HepG2 (cell line): ENCODE measurements around the gene MICAL3. TPM values are rescaled to one million over a fixed set of nuclear protein-coding genes. Genes with fewer than 3 reads are reported as not detected.

Experiments used
- ATAC-seq: fragments of 200-7000 bp; cut with Tn5 transposase; 3 replicates; pipeline ENCODE4 v1.9.1; 2020; ENCODE audit warnings: mild to moderate bottlenecking, moderate library complexity
- BruUV-seq: library from RNA; stranded (reverse); fragments of 400-500 nt; replicated peaks from 2 replicates; lab custom pipeline; 2021; lab: Mats Ljungman, UMichigan
- CTCF ChIA-PET: fragments of 300-600 bp; formaldehyde crosslinking; extraction: SDS; loops from one replicate; lab custom pipeline; 2021; ENCODE audit warnings: low total read pairs, inconsistent platforms, low intra/inter-chr PET ratio; lab: Yijun Ruan, JAX
- POLR2A ChIA-PET: fragments of 350-600 bp; sonication (Branson Sonifier 250); formaldehyde crosslinking; loops from one replicate; lab custom pipeline; 2020; ENCODE audit warnings: antibody characterized with exemption, inconsistent platforms; lab: Yijun Ruan, JAX
- DNase-seq: peaks from one replicate; pipeline ENCODE4 v3.0.0-alpha.2; 2015; ENCODE audit warnings: low spot score
- FAIRE-seq: peaks from 3 replicates; lab custom pipeline; 2011; peaks lifted over from hg19 to GRCh38; lab: Jason Lieb, UNC
- H2AFZ ChIP-seq: one replicate; pipeline ENCODE4 v1.6.1; 2011; ENCODE audit warnings: low read length, inconsistent platforms
- H3K27ac ChIP-seq: fragments of 300-600 bp; 3 replicates; pipeline ENCODE4 v1.8.0; 2011; ENCODE audit warnings: mixed run types, mild to moderate bottlenecking, mixed read lengths, low read length, inconsistent platforms; ENCODE audit not compliant: insufficient read depth; ENCODE audit errors: extremely low read length
- H3K27me3 ChIP-seq, 2 experiments: fragments of 200-600 bp in 1 of 2; 2 replicates in 1 of 2; 3 replicates in 1 of 2; pipeline versions ENCODE4 v1.6.0 to v1.8.0; 2011; ENCODE audit warnings: low read length in 2 of 2, mild to moderate bottlenecking in 2 of 2, moderate library complexity in 2 of 2, inconsistent platforms in 1 of 2; ENCODE audit not compliant: insufficient read depth in 2 of 2, control insufficient read depth in 1 of 2
- H3K36me3 ChIP-seq, 2 experiments: fragments of 200-600 bp in 1 of 2; replicated peaks in 1 of 2; 2 replicates in 1 of 2; 3 replicates in 1 of 2; pipeline versions ENCODE4 v1.5.1 to v1.8.0; 2011; ENCODE audit warnings: low read length in 2 of 2, inconsistent platforms in 1 of 2; ENCODE audit not compliant: insufficient read depth in 2 of 2, control insufficient read depth in 1 of 2
- H3K4me1 ChIP-seq: 2 replicates; pipeline ENCODE4 v1.5.1; 2012; ENCODE audit warnings: low read length, inconsistent platforms; ENCODE audit not compliant: insufficient read depth
- H3K4me2 ChIP-seq: 2 replicates; pipeline ENCODE4 v1.6.0; 2011; ENCODE audit warnings: low read depth, low read length, inconsistent platforms
- H3K4me3 ChIP-seq, 3 experiments: fragments of 200-600 bp in 1 of 3; sonication (generic), shearing (Covaris generic) in 1 of 3; replicated peaks in 1 of 3; 2 replicates each; pipeline ENCODE4 v1.5.1; 2011 to 2016; ENCODE audit warnings: low read length in 3 of 3, inconsistent platforms in 2 of 3, low read depth in 2 of 3, mild to moderate bottlenecking in 2 of 3, control low read depth in 1 of 3, mixed read lengths in 1 of 3; ENCODE audit not compliant: insufficient read depth in 1 of 3
- H3K79me2 ChIP-seq: one replicate; pipeline ENCODE4 v1.6.1; 2011; ENCODE audit warnings: low read length, inconsistent platforms; ENCODE audit not compliant: insufficient read depth
- H3K9ac ChIP-seq: 2 replicates; pipeline ENCODE4 v1.6.0; 2011; ENCODE audit warnings: mild to moderate bottlenecking, low read depth, low read length, inconsistent platforms; ENCODE audit not compliant: insufficient read depth
- H3K9me3 ChIP-seq: 2 replicates; pipeline ENCODE4 v1.5.1; 2012; ENCODE audit warnings: mild to moderate bottlenecking, low read length
- H4K20me1 ChIP-seq: 2 replicates; pipeline ENCODE4 v1.6.0; 2011; ENCODE audit warnings: inconsistent platforms, mild to moderate bottlenecking, low read length, moderate library complexity; ENCODE audit not compliant: insufficient read depth
- ETV5 ChIP-seq: IDR thresholded peaks from 2 replicates; pipeline ENCODE4 v1.6.1; 2018; ENCODE audit warnings: missing biosample characterization, missing genetic modification reagents, inconsistent platforms, borderline replicate concordance
- HIVEP1 ChIP-seq: sonication (generic); formaldehyde crosslinking; IDR thresholded peaks from 2 replicates; pipeline ENCODE4 v1.4.0; 2020; ENCODE audit warnings: mild to moderate bottlenecking, missing genetic modification reagents
- MAFK ChIP-seq, 2 experiments: IDR thresholded peaks in 1 of 2; conservative IDR thresholded peaks in 1 of 2; 2 replicates each; pipeline ENCODE4 v1.6.1; 2011; ENCODE audit warnings: improper control_type of control experiment in 2 of 2, low read length in 2 of 2
- MXI1 ChIP-seq: IDR thresholded peaks from 3 replicates; pipeline ENCODE4 v1.6.1; 2012; ENCODE audit warnings: low read depth, low read length, inconsistent platforms, borderline replicate concordance
- ZFP90 ChIP-seq: sonication (generic); formaldehyde crosslinking; IDR thresholded peaks from 2 replicates; pipeline ENCODE4 v1.8.0; 2022; ENCODE audit warnings: missing genetic modification reagents, mild to moderate bottlenecking, inconsistent platforms, borderline replicate concordance
- ZNF275 ChIP-seq: sonication (generic); formaldehyde crosslinking; IDR thresholded peaks from 2 replicates; pipeline ENCODE4 v1.8.0; 2022; ENCODE audit warnings: missing genetic modification reagents, mild to moderate bottlenecking, inconsistent platforms, borderline replicate concordance
- ZNF333 ChIP-seq: sonication (generic); formaldehyde crosslinking; IDR thresholded peaks from 2 replicates; pipeline ENCODE4 v1.4.0; 2020; ENCODE audit warnings: mild to moderate bottlenecking, missing genetic modification reagents, borderline replicate concordance
- ZNF710 ChIP-seq: sonication (generic); formaldehyde crosslinking; IDR thresholded peaks from 2 replicates; pipeline ENCODE4 v1.5.0; 2020; ENCODE audit warnings: mild to moderate bottlenecking, missing genetic modification reagents, borderline replicate concordance
- ZNF740 ChIP-seq: sonication (generic); formaldehyde crosslinking; IDR thresholded peaks from 2 replicates; pipeline ENCODE4 v1.4.0; 2020; ENCODE audit warnings: missing genetic modification reagents
- ZNF746 ChIP-seq: sonication (generic); formaldehyde crosslinking; IDR thresholded peaks from 2 replicates; pipeline ENCODE4 v1.8.0; 2022; ENCODE audit warnings: mild to moderate bottlenecking, missing genetic modification reagents
- WGBS: methylation state at CpG from one replicate; pipeline ENCODE4 v1.1.6; 2017; ENCODE audit warnings: low lambda C conversion rate; 5-methylcytosine and 5-hydroxymethylcytosine counted together
- in situ Hi-C: cut with HindIII; loops from 2 replicates; pipeline ENCODE4 v1.10.0; 2017; ENCODE audit warnings: low pct_unique_long_range_greater_than_20kb; ENCODE audit not compliant: extremely low pct_ligation_motif_present
- intact Hi-C: fragments of 100-400 bp; cut with micrococcal nuclease; formaldehyde crosslinking; loops from one replicate; pipeline ENCODE4 v1.10.0; 2022; ENCODE audit not compliant: unreplicated experiment
- polyA plus RNA-seq, 8 experiments: library from polyadenylated mRNA; depleted of rRNA in 3 of 8; stranded (reverse) in 7 of 8; unstranded in 1 of 8; fragments of >200 nt; fragmentation: Illumina TruSeq in 4 of 8; extraction: Trizol in 4 of 8; gene quantifications; 2 replicates each; pipeline versions ENCODE4 v1.2.1 to v1.2.3, GENCODE V29; 2011 to 2016; ENCODE audit warnings: low read depth in 4 of 8, missing spikeins in 1 of 8, mixed read lengths in 1 of 8; ENCODE audit not compliant: insufficient read depth in 1 of 8
- total RNA-seq, 5 experiments: library from RNA; depleted of rRNA; stranded (reverse); fragments of >200 nt; fragmentation: Illumina TruSeq; extraction: Trizol; gene quantifications; 2 replicates each; pipeline ENCODE4 v1.2.3, GENCODE V29; 2016; ENCODE audit warnings: low read depth in 1 of 5
- TF ChIP-seq, protein P1 (sequence below): IDR thresholded peaks from 2 replicates; pipeline ENCODE4 v1.6.1; 2016; ENCODE audit warnings: missing compliant biosample characterization, missing genetic modification reagents, borderline replicate concordance

MICAL3 gene
- total and polyA plus RNA-seq, 2 of the 13 experiments (the other 11 are each of a cell fraction or from before 2014, with no cell fraction given) = 5.3 to 12.5 TPM

GRCh38 chr22:17773606-17774205, 250.7 kb downstream of the MICAL3 start (continued):
- TF ChIP-seq, protein P1, sequence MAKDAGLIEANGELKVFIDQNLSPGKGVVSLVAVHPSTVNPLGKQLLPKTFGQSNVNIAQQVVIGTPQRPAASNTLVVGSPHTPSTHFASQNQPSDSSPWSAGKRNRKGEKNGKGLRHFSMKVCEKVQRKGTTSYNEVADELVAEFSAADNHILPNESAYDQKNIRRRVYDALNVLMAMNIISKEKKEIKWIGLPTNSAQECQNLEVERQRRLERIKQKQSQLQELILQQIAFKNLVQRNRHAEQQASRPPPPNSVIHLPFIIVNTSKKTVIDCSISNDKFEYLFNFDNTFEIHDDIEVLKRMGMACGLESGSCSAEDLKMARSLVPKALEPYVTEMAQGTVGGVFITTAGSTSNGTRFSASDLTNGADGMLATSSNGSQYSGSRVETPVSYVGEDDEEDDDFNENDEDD (CRISPR knock-in tag) = peak; percentile 25; the same call in 1 of the 2 replicates
- TF ChIP-seq ZNF710 (no peak), MXI1 (0 out of 3 replicates have a peak, but pooled peaks have one; percentile 35), ZFP90 (no peak), ZNF746 (CRISPR knock-in tag) (no peak; the same call in 1 of the 2 replicates)

GRCh38 chr22:17772958-17773605, 251.3 kb downstream of the MICAL3 start:
- Histone ChIP-seq H2AFZ (no peak overlapping the region), H3K27me3 (no peaks in the 10 kb centered on the region; a peak in 1 of 5 replicates), H3K9me3 (no peaks in the 10 kb centered on the region), H3K4me3 (peak overlapping the region; percentile 63 to 89 (median 83); a peak in 5 of 6 replicates), H3K4me1 (peaks cover 58% of the 10 kb centered on the region), H4K20me1 (no peaks in the 10 kb centered on the region), H3K27ac (no peak overlapping the region), H3K9ac (peak overlapping the region; percentile 85), H3K36me3 (no peaks in the 10 kb centered on the region; a peak in 1 of 5 replicates), H3K79me2 (peaks cover 33% of the 10 kb centered on the region), H3K4me2 (peak overlapping the region; percentile 86)
- WGBS = 56% methylated on average over 13 of the region's 18 CpGs
- ChIA-PET POLR2A (interaction anchor here (1.5 to 3.7 kb wide), 5 partner anchors 9 to 31 kb away, joined by 3 to 19 read pairs (median 15); no protein-coding TSS in a partner anchor), CTCF (no interaction called here)
- ATAC-seq (no peak), DNase-seq (no peak), FAIRE-seq (no peak)
- BruUV-seq = no TSS peak
- in situ Hi-C loops = no loop called here
- intact Hi-C loops = no loop called here
- TF ChIP-seq ETV5 (CRISPR knock-in tag) (no peak), ZNF275 (CRISPR knock-in tag) (0 out of 2 replicates have a peak, but pooled peaks have one; percentile 40), ZNF333 (0 out of 2 replicates have a peak, but pooled peaks have one; percentile 44), ZNF740 (0 out of 2 replicates have a peak, but pooled peaks have one; percentile 61), HIVEP1 (CRISPR knock-in tag) (0 out of 2 replicates have a peak, but pooled peaks have one; percentile 32), MAFK (conservative IDR thresholded peaks at IDR 0.05 in 1 of 2, IDR thresholded peaks at IDR 0.05 in 1 of 2; ENCODE audit: low read length in 2 of 2) (peak in 1 of 2 experiments; percentile 35; a peak in 3 of 4 replicates)
